ENCODE measurements around the gene OR2AP1.
"Not testable (repeated sequence)": the region's sequence is repeated elsewhere in the genome, so short reads cannot be mapped to it uniquely, and the experiment has no call there.

Gene OR2AP1

DNA sequence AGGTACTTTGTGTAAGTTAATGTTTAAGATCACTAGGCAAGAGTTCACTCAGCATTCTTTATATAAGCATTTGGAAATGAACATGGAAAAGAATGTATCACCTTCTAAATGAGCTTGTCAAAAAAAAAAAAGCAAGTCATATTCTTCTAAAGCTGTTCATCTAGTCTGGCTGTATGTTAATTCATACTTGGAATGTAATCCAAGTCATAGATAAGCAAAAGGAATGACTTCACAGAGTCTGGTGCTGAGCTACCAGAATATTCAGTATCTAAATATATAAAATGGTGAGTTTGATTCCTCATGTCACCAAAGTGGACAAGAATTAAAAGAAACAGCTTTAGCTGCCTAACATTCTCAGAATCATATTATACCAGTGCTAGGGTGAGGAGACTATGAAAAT is 18.0 kb upstream of the OR2AP1 start:
- Histone ChIP-seq H3K4me2 (ENCODE audit: low read length) (no peak overlapping the region), H3K4ac (ENCODE audit: low read depth, low read length) (no peak overlapping the region), H2BK5ac (ENCODE audit: low read depth, low read length, poor library complexity) (no peak overlapping the region), H2BK12ac (ENCODE audit: low read length) (no peak overlapping the region), H3K9me3 (ENCODE audit: insufficient read depth, low read depth, low read length) (peaks cover 3% of the 10 kb centered on the region), H3K18ac (ENCODE audit: low read length) (no peak overlapping the region), H4K12ac (ENCODE audit: low read depth, low read length) (no peak overlapping the region), H3K23ac (ENCODE audit: low read length) (no peak overlapping the region), H2AK5ac (ENCODE audit: low read length) (no peak overlapping the region), H3K4me3 (ENCODE audit: low read depth, low read length) (no peak overlapping the region), H3K36me3 (ENCODE audit: control insufficient read depth in 1 of 2, insufficient read depth in 2 of 2, low read length in 2 of 2) (no peaks in the 10 kb centered on the region), H4K91ac (ENCODE audit: low read depth, low read length) (no peak overlapping the region), H3K14ac (ENCODE audit: low read length) (no peak overlapping the region), H3K79me2 (ENCODE audit: control insufficient read depth, insufficient read depth, low read length, poor library complexity) (no peaks in the 10 kb centered on the region), H2AFZ (ENCODE audit: insufficient read depth, low read length, poor library complexity) (no peak overlapping the region), H2BK120ac (ENCODE audit: insufficient read depth, low read length, poor library complexity) (no peak overlapping the region), H3K9ac (ENCODE audit: low read length) (no peak overlapping the region), H3K27me3 (ENCODE audit: insufficient read depth, low read length) (no peaks in the 10 kb centered on the region), H3K27ac (ENCODE audit: low read depth, low read length) (no peak overlapping the region), H4K8ac (ENCODE audit: low read depth, low read length) (no peak overlapping the region), H3K79me1 (ENCODE audit: low read length) (no peaks in the 10 kb centered on the region), H3K4me1 (ENCODE audit: control insufficient read depth in 1 of 2, insufficient read depth in 2 of 2, low read length in 2 of 2) (no peaks in the 10 kb centered on the region)
- peak in 1 of 2 donors; percentile 0 for DNase-seq

DNA sequence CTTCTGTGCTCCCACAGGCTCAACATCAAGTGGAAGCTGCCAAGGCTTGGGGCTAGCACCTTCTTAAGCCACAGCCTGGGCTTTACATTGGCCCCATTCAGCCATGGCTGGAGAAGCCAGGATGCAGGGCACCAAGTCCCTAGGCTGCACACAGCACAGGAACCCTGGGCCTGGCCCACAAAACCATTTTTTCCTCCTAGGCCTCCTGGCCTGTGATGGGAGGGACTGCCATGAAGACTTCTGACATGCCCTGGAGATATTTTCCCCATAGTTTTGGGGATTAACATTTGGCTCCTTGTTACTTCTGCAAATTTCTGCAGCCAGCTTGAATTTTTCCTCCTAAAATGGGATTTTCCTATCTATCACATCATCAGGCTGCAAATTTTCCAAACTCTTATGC is 2.2 kb upstream of the OR2AP1 start:
- not testable (repeated sequence) for H3K79me1 ChIP-seq (ENCODE audit: low read length); DNase-seq; H3K23ac ChIP-seq (ENCODE audit: low read length); H3K36me3 ChIP-seq (ENCODE audit: control insufficient read depth in 1 of 2, insufficient read depth in 2 of 2, low read length in 2 of 2); H3K9ac ChIP-seq (ENCODE audit: low read length); H4K8ac ChIP-seq (ENCODE audit: low read depth, low read length); H4K12ac ChIP-seq (ENCODE audit: low read depth, low read length); H2AFZ ChIP-seq (ENCODE audit: insufficient read depth, low read length, poor library complexity); H3K79me2 ChIP-seq (ENCODE audit: control insufficient read depth, insufficient read depth, low read length, poor library complexity); H3K27ac ChIP-seq (ENCODE audit: low read depth, low read length); H3K4me3 ChIP-seq (ENCODE audit: low read depth, low read length); H4K91ac ChIP-seq (ENCODE audit: low read depth, low read length); H2BK12ac ChIP-seq (ENCODE audit: low read length); H3K4me2 ChIP-seq (ENCODE audit: low read length); H2BK5ac ChIP-seq (ENCODE audit: low read depth, low read length, poor library complexity); H2AK5ac ChIP-seq (ENCODE audit: low read length); H3K4ac ChIP-seq (ENCODE audit: low read depth, low read length); H3K4me1 ChIP-seq (ENCODE audit: control insufficient read depth in 1 of 2, insufficient read depth in 2 of 2, low read length in 2 of 2); H3K18ac ChIP-seq (ENCODE audit: low read length); H3K14ac ChIP-seq (ENCODE audit: low read length); H2BK120ac ChIP-seq (ENCODE audit: insufficient read depth, low read length, poor library complexity); H3K27me3 ChIP-seq (ENCODE audit: insufficient read depth, low read length)
- peaks cover 12% of the 10 kb centered on the region for H3K9me3 ChIP-seq (ENCODE audit: insufficient read depth, low read depth, low read length)

DNA sequence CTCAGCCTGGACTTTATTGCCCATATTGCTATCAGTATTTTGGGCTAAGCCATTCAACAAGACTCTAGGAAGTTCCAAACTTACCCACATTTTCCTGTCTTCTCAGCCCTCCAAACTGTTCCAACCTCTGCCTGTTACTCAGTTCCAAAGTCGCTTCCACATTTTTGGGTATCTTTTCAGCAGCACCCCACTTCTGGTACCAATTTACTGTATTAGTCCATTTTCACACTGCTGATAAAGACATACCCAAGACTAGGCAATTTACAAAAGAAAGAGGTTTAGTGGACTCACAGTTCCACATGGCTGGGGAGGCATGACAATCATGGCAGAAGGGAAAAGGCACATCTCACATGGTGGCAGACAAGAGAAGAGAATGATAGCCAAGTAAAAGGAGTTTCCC is 1.6 kb upstream of the OR2AP1 start:
- H3K4me3 ChIP-seq (ENCODE audit: low read depth, low read length); H3K27ac ChIP-seq (ENCODE audit: low read depth, low read length); H3K27me3 ChIP-seq (ENCODE audit: insufficient read depth, low read length); H3K79me1 ChIP-seq (ENCODE audit: low read length); H2AK5ac ChIP-seq (ENCODE audit: low read length); H3K4me2 ChIP-seq (ENCODE audit: low read length); H3K14ac ChIP-seq (ENCODE audit: low read length); H4K8ac ChIP-seq (ENCODE audit: low read depth, low read length); H3K79me2 ChIP-seq (ENCODE audit: control insufficient read depth, insufficient read depth, low read length, poor library complexity); H3K9ac ChIP-seq (ENCODE audit: low read length); H3K36me3 ChIP-seq (ENCODE audit: control insufficient read depth in 1 of 2, insufficient read depth in 2 of 2, low read length in 2 of 2); H3K4me1 ChIP-seq (ENCODE audit: control insufficient read depth in 1 of 2, insufficient read depth in 2 of 2, low read length in 2 of 2); H3K23ac ChIP-seq (ENCODE audit: low read length); H2BK5ac ChIP-seq (ENCODE audit: low read depth, low read length, poor library complexity); H3K4ac ChIP-seq (ENCODE audit: low read depth, low read length); H4K91ac ChIP-seq (ENCODE audit: low read depth, low read length); H2BK120ac ChIP-seq (ENCODE audit: insufficient read depth, low read length, poor library complexity); H2BK12ac ChIP-seq (ENCODE audit: low read length); DNase-seq; H4K12ac ChIP-seq (ENCODE audit: low read depth, low read length); H2AFZ ChIP-seq (ENCODE audit: insufficient read depth, low read length, poor library complexity); H3K18ac ChIP-seq (ENCODE audit: low read length): not testable (repeated sequence)
- H3K9me3 ChIP-seq (ENCODE audit: insufficient read depth, low read depth, low read length), result peaks cover 12% of the 10 kb centered on the region
- WGBS (ENCODE audit: extremely low coverage, insufficient coverage, insufficient read length), result no CpG with 5 or more reads among the region's 1 CpG

DNA sequence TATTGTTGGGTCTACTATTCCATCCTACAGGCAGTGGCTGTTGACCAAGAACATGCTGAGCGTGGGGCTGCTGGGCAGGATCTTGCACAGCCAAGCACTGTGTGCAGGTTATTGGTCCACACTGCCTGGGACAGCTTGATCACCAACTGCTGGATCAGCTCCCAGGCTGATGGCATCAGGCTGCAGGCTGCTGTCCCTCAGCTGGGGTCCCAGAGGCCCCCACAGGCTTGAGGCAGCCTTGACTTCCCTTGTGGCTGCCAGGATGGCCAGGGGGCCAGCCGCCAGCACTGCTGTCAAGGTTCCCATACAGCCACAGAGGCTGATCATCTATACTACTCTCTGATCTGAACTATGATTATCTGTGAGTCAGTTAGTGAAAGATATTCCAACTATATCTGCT is 9.8 kb downstream of the OR2AP1 start:
- no CpG with 5 or more reads among the region's 2 CpGs for WGBS (ENCODE audit: extremely low coverage, insufficient coverage, insufficient read length)

DNA sequence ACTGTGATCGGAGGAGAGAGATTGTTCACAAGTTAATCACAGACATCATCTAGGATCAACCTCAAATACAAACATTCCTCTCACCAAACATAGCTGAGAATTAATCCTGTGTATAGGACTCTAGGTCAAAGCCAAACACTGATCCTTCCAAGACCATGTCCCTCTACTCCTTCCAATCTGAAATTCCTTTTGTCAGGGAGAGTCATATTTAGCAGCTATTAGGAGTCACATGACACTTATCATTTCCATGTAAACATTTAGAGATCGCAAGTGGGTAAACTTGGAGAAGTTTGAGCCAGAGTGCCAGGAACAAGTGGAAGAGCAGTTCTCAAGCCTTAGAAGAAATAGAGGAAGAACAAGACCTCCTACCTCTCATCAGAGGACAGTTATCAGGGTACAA is 13.5 kb downstream of the OR2AP1 start:
- Histone ChIP-seq H3K79me1 (ENCODE audit: low read length) (no peaks in the 10 kb centered on the region), H2BK120ac (ENCODE audit: insufficient read depth, low read length, poor library complexity) (no peak overlapping the region), H4K91ac (ENCODE audit: low read depth, low read length) (no peak overlapping the region), H3K4me3 (ENCODE audit: low read depth, low read length) (no peak overlapping the region), H3K79me2 (ENCODE audit: control insufficient read depth, insufficient read depth, low read length, poor library complexity) (no peaks in the 10 kb centered on the region), H2AFZ (ENCODE audit: insufficient read depth, low read length, poor library complexity) (no peak overlapping the region), H3K4me1 (ENCODE audit: control insufficient read depth in 1 of 2, insufficient read depth in 2 of 2, low read length in 2 of 2) (no peaks in the 10 kb centered on the region), H3K27me3 (ENCODE audit: insufficient read depth, low read length) (no peaks in the 10 kb centered on the region), H3K9ac (ENCODE audit: low read length) (no peak overlapping the region), H3K23ac (ENCODE audit: low read length) (no peak overlapping the region), H2AK5ac (ENCODE audit: low read length) (no peak overlapping the region), H3K14ac (ENCODE audit: low read length) (no peak overlapping the region), H3K18ac (ENCODE audit: low read length) (no peak overlapping the region), H3K36me3 (ENCODE audit: control insufficient read depth in 1 of 2, insufficient read depth in 2 of 2, low read length in 2 of 2) (no peaks in the 10 kb centered on the region), H2BK5ac (ENCODE audit: low read depth, low read length, poor library complexity) (no peak overlapping the region), H3K9me3 (ENCODE audit: insufficient read depth, low read depth, low read length) (no peaks in the 10 kb centered on the region), H4K8ac (ENCODE audit: low read depth, low read length) (no peak overlapping the region), H4K12ac (ENCODE audit: low read depth, low read length) (no peak overlapping the region), H3K27ac (ENCODE audit: low read depth, low read length) (no peak overlapping the region), H2BK12ac (ENCODE audit: low read length) (no peak overlapping the region), H3K4me2 (ENCODE audit: low read length) (no peak overlapping the region), H3K4ac (ENCODE audit: low read depth, low read length) (no peak overlapping the region)
- no peak for DNase-seq
- no CpG with 5 or more reads among the region's 2 CpGs for WGBS (ENCODE audit: extremely low coverage, insufficient coverage, insufficient read length)

More for the DNA sequence above, 9.8 kb downstream of the OR2AP1 start:
- Histone ChIP-seq H3K23ac (ENCODE audit: low read length) (no peak overlapping the region), H2AK5ac (ENCODE audit: low read length) (no peak overlapping the region), H3K4me1 (ENCODE audit: control insufficient read depth in 1 of 2, insufficient read depth in 2 of 2, low read length in 2 of 2) (no peaks in the 10 kb centered on the region), H3K4ac (ENCODE audit: low read depth, low read length) (no peak overlapping the region), H4K12ac (ENCODE audit: low read depth, low read length) (no peak overlapping the region), H2BK120ac (ENCODE audit: insufficient read depth, low read length, poor library complexity) (no peak overlapping the region), H3K36me3 (ENCODE audit: control insufficient read depth in 1 of 2, insufficient read depth in 2 of 2, low read length in 2 of 2) (no peaks in the 10 kb centered on the region), H3K27ac (ENCODE audit: low read depth, low read length) (no peak overlapping the region), H2BK12ac (ENCODE audit: low read length) (no peak overlapping the region), H3K18ac (ENCODE audit: low read length) (no peak overlapping the region), H4K8ac (ENCODE audit: low read depth, low read length) (no peak overlapping the region), H4K91ac (ENCODE audit: low read depth, low read length) (no peak overlapping the region), H3K9ac (ENCODE audit: low read length) (no peak overlapping the region), H3K4me3 (ENCODE audit: low read depth, low read length) (no peak overlapping the region), H2BK5ac (ENCODE audit: low read depth, low read length, poor library complexity) (no peak overlapping the region), H3K27me3 (ENCODE audit: insufficient read depth, low read length) (no peaks in the 10 kb centered on the region), H3K79me1 (ENCODE audit: low read length) (no peaks in the 10 kb centered on the region), H3K4me2 (ENCODE audit: low read length) (no peak overlapping the region), H3K14ac (ENCODE audit: low read length) (no peak overlapping the region), H3K79me2 (ENCODE audit: control insufficient read depth, insufficient read depth, low read length, poor library complexity) (no peaks in the 10 kb centered on the region), H2AFZ (ENCODE audit: insufficient read depth, low read length, poor library complexity) (no peak overlapping the region), H3K9me3 (ENCODE audit: insufficient read depth, low read depth, low read length) (no peaks in the 10 kb centered on the region)
- peak in 1 of 2 donors; percentile 5 for DNase-seq
